GM12878 (cell line): ENCODE data around the gene MYT1. TPM values are rescaled to one million over a fixed set of nuclear protein-coding genes. Genes with fewer than 3 reads are reported as not detected.

Source experiments
- ATAC-seq: fragments of 200-7000 bp; cut with Tn5 transposase; 3 replicates; pipeline ENCODE4 v1.9.1; 2020; ENCODE audit warnings: mild to moderate bottlenecking, moderate library complexity
- BruUV-seq: library from RNA; stranded (reverse); fragments of 400-500 nt; replicated peaks from 2 replicates; lab custom pipeline; 2021; lab: Mats Ljungman, UMichigan
- CTCF ChIA-PET: fragments of 300-600 bp; sonication (Branson Sonifier 250); formaldehyde crosslinking; extraction: SDS; loops from one replicate; lab custom pipeline; 2021; ENCODE audit warnings: inconsistent platforms; lab: Yijun Ruan, JAX
- POLR2A ChIA-PET: fragments of 350-600 bp; formaldehyde crosslinking; extraction: SDS; loops from one replicate; lab custom pipeline; 2021; ENCODE audit warnings: inconsistent platforms; lab: Charles Lee
- RAD21 ChIA-PET: fragments of 300-600 bp; sonication (Branson Sonifier 250); formaldehyde crosslinking; loops from one replicate; lab custom pipeline; 2023; ENCODE audit warnings: antibody characterized with exemption; ENCODE audit not compliant: unreplicated experiment; lab: Charles Lee
- SMC1A ChIA-PET: fragments of 300-600 bp; sonication (Branson Sonifier 250); formaldehyde crosslinking; loops from one replicate; lab custom pipeline; 2023; ENCODE audit not compliant: unreplicated experiment, uncharacterized antibody; lab: Charles Lee
- DNase-seq: peaks from one replicate; pipeline ENCODE4 v3.0.0-alpha.2; 2011; ENCODE audit warnings: low read depth, low spot score
- FAIRE-seq: peaks from 3 replicates; lab custom pipeline; 2011; peaks lifted over from hg19 to GRCh38; lab: Jason Lieb, UNC
- H2AFZ ChIP-seq: 2 replicates; pipeline ENCODE4 v1.6.0; 2011; ENCODE audit warnings: low read depth, low read length, control low read depth; ENCODE audit not compliant: control insufficient read depth
- H3K27ac ChIP-seq: 2 replicates; pipeline ENCODE4 v1.5.1; 2011; ENCODE audit warnings: control low read depth; ENCODE audit not compliant: control insufficient read depth, insufficient read depth
- H3K27me3 ChIP-seq, 2 experiments: replicated peaks in 1 of 2; 2 replicates each; pipeline versions ENCODE4 v1.6.0 to v1.6.1; 2011; ENCODE audit warnings: low read length in 1 of 2; ENCODE audit not compliant: control insufficient read depth in 2 of 2, insufficient read depth in 2 of 2
- H3K36me3 ChIP-seq, 2 experiments: 2 replicates each; pipeline ENCODE4 v1.5.1; 2011; ENCODE audit warnings: low read length in 1 of 2; ENCODE audit not compliant: control insufficient read depth in 2 of 2, insufficient read depth in 2 of 2
- H3K4me1 ChIP-seq: 2 replicates; pipeline ENCODE4 v1.6.1; 2011; ENCODE audit warnings: mild to moderate bottlenecking, low read length, moderate library complexity, mixed read lengths; ENCODE audit not compliant: control insufficient read depth, insufficient read depth
- H3K4me2 ChIP-seq: 2 replicates; pipeline ENCODE4 v1.6.0; 2011; ENCODE audit warnings: control low read depth; ENCODE audit not compliant: control insufficient read depth, insufficient read depth
- H3K4me3 ChIP-seq: fragments of 200-600 bp; sonication (generic); 2 replicates; pipeline ENCODE4 v1.5.1; 2016
- H3K79me2 ChIP-seq: 2 replicates; pipeline ENCODE4 v1.6.0; 2011; ENCODE audit warnings: low read length; ENCODE audit not compliant: control insufficient read depth, insufficient read depth
- H3K9ac ChIP-seq: 2 replicates; pipeline ENCODE4 v1.8.0; 2011; ENCODE audit warnings: low read length, control low read depth, mixed read lengths; ENCODE audit not compliant: control insufficient read depth, insufficient read depth
- H3K9me3 ChIP-seq: replicated peaks from 3 replicates; pipeline ENCODE4 v1.5.1; 2011; ENCODE audit warnings: mild to moderate bottlenecking, low read length; ENCODE audit not compliant: control insufficient read depth, insufficient read depth
- H4K20me1 ChIP-seq: 2 replicates; pipeline ENCODE4 v1.6.0; 2011; ENCODE audit not compliant: control insufficient read depth, insufficient read depth
- BCL3 ChIP-seq: IDR thresholded peaks from 2 replicates; pipeline ENCODE4 v1.6.1; 2011; ENCODE audit warnings: borderline replicate concordance, low read depth, mild to moderate bottlenecking, moderate library complexity, low read length; ENCODE audit not compliant: insufficient read depth, poor library complexity, severe bottlenecking
- CTCF ChIP-seq, 3 experiments: IDR thresholded peaks in 2 of 3; conservative IDR thresholded peaks in 1 of 3; 2 replicates each; pipeline ENCODE4 v1.5.1; 2011; ENCODE audit warnings: low read depth in 3 of 3, low read length in 3 of 3, mild to moderate bottlenecking in 3 of 3, control low read depth in 2 of 3, moderate library complexity in 2 of 3, inconsistent platforms in 1 of 3, mixed read lengths in 1 of 3; ENCODE audit not compliant: control insufficient read depth in 2 of 3, insufficient read depth in 1 of 3; ENCODE audit errors: extremely low read depth in 1 of 3
- E2F4 ChIP-seq: IDR thresholded peaks from 2 replicates; pipeline ENCODE4 v1.6.1; 2012; ENCODE audit warnings: low read depth, low read length, improper control_type of control experiment
- NFYA ChIP-seq: IDR thresholded peaks from 2 replicates; pipeline ENCODE4 v1.6.1; 2011; ENCODE audit warnings: low read depth, mild to moderate bottlenecking, low read length, improper control_type of control experiment, borderline replicate concordance
- REST ChIP-seq: IDR thresholded peaks from 2 replicates; pipeline ENCODE4 v1.6.1; 2012; ENCODE audit warnings: mild to moderate bottlenecking, low read depth, low read length
- SIN3A ChIP-seq: IDR thresholded peaks from 2 replicates; pipeline ENCODE4 v1.6.1; 2012; ENCODE audit warnings: low read depth, low read length, improper control_type of control experiment
- ZBTB11 ChIP-seq: fragments of 450-650 bp; formaldehyde crosslinking; IDR thresholded peaks from 2 replicates; pipeline ENCODE4 v1.5.0; 2022; ENCODE audit warnings: mild to moderate bottlenecking, missing genetic modification characterization
- WGBS: methylation state at CpG from one replicate; pipeline ENCODE4 v1.1.6; 2016; ENCODE audit warnings: low lambda C conversion rate; ENCODE audit not compliant: insufficient replicate concordance, insufficient coverage; ENCODE audit errors: missing lambda C conversion rate; 5-methylcytosine and 5-hydroxymethylcytosine counted together
- in situ Hi-C: fragments of 300-500 bp; cut with MboI; formaldehyde crosslinking; loops from 9 replicates; pipeline ENCODE4 v1.14.3; 2018; ENCODE audit warnings: mixed read lengths
- intact Hi-C: fragments of 100-400 bp; cut with micrococcal nuclease; formaldehyde crosslinking; loops from one replicate; pipeline ENCODE4 v1.14.2; 2022; ENCODE audit not compliant: unreplicated experiment
- polyA plus RNA-seq, 11 experiments: library from polyadenylated mRNA; depleted of rRNA in 4 of 11; unstranded in 6 of 11; stranded (reverse) in 5 of 11; fragments of >200 nt; fragmentation: Nextera tagmentation in 4 of 11; fragmentation: Illumina TruSeq in 1 of 11; extraction: Ambion mirVana in 4 of 11; extraction: Trizol in 1 of 11; gene quantifications; 1 replicate in 1 of 11; 2 replicates in 10 of 11; pipeline versions ENCODE4 v1.2.1 to v1.2.3, GENCODE V29; 2011 to 2016; ENCODE audit warnings: inconsistent platforms in 2 of 11, missing spikeins in 2 of 11, low read depth in 1 of 11
- total RNA-seq, 4 experiments: library from RNA; depleted of rRNA in 3 of 4; stranded (reverse); fragments of >200 nt in 3 of 4; fragmentation: Illumina TruSeq in 1 of 4; extraction: Trizol in 1 of 4; gene quantifications; 2 replicates each; pipeline versions ENCODE4 v1.2.1 to v1.2.3, GENCODE V29; 2013 to 2021

Gene MYT1
- total and polyA plus RNA-seq, 10 of the 15 experiments (the other 5 are each of a cell fraction or from before 2014, with no cell fraction given), result 0.01 to 0.10 TPM; not detected in 8

- ATAC-seq, result no peak
- Histone ChIP-seq H3K9me3 (no peaks in the 10 kb centered on the region), H3K79me2 (no peaks in the 10 kb centered on the region), H3K4me3 (no peak overlapping the region), H3K36me3 (no peaks in the 10 kb centered on the region), H4K20me1 (no peaks in the 10 kb centered on the region), H2AFZ (no peak overlapping the region), H3K4me1 (peaks cover 12% of the 10 kb centered on the region), H3K27ac (no peak overlapping the region), H3K27me3 (0 out of 4 replicates have a peak, but pooled peaks cover 0 to 3% of the 10 kb centered on the region in 2 experiments), H3K9ac (no peak overlapping the region), H3K4me2 (no peak overlapping the region)
- BruUV-seq, result no TSS peak
- WGBS, result 73% methylated on average over 26 of the region's 26 CpGs
- DNase-seq, result no peak
- intact Hi-C loops (no loop called here), in situ Hi-C loops (no loop called here)
- ChIA-PET CTCF (interaction anchor here (1.0 to 3.6 kb wide), 7 partner anchors 10 to 119 kb away, joined by 3 to 20 read pairs (median 9); partner anchors contain the start of gene PCMTD2), SMC1A (interaction anchor here (0.6 kb wide), 1 partner anchor 44 kb away, joined by 3 read pairs; no protein-coding TSS in a partner anchor), RAD21 (interaction anchor here (0.5 to 1.8 kb wide), 4 partner anchors 11 to 45 kb away, joined by 3 to 6 read pairs (median 4); partner anchors contain the start of gene PCMTD2), POLR2A (interaction anchor here (0.6 to 0.7 kb wide), 3 partner anchors 8 to 359 kb away, joined by 3 to 6 read pairs (median 3); no protein-coding TSS in a partner anchor)
- no peak for FAIRE-seq
- TF ChIP-seq NFYA (no peak), REST (no peak), SIN3A (no peak), BCL3 (no peak), ZBTB11 (CRISPR knock-in tag) (no peak), E2F4 (no peak), CTCF (IDR thresholded peaks at IDR 0.05 in 2 of 3, conservative IDR thresholded peaks at IDR 0.05 in 1 of 3; ENCODE audit: control insufficient read depth in 2 of 3, extremely low read depth in 1 of 3, insufficient read depth in 1 of 3, low read depth in 3 of 3, low read length in 3 of 3) (no peak)
Measured at GRCh38 chr20:64240243-64241015, 76.2 kb downstream of the MYT1 start.
